AG10803 (cell line): ENCODE measurements around the gene MBNL1.

Source experiments
- DNase-seq: peaks from one replicate; pipeline ENCODE4 v3.0.0; 2010; ENCODE audit warnings: low read depth
- H3K4me3 ChIP-seq: 2 replicates; pipeline ENCODE4 v1.5.1; 2011; ENCODE audit warnings: mild to moderate bottlenecking, low read length, control low read depth
- CTCF ChIP-seq: conservative IDR thresholded peaks from 2 replicates; pipeline ENCODE4 v1.5.1; 2011; ENCODE audit warnings: mild to moderate bottlenecking, low read length, control low read depth, inconsistent platforms

Gene MBNL1

GRCh38 chr3:152374262-152374990 is 105.7 kb downstream of the MBNL1 start:
- no peak for TF ChIP-seq CTCF
- H3K4me3 ChIP-seq, result no peak overlapping the region
- peak; percentile 37 for DNase-seq

DNA sequence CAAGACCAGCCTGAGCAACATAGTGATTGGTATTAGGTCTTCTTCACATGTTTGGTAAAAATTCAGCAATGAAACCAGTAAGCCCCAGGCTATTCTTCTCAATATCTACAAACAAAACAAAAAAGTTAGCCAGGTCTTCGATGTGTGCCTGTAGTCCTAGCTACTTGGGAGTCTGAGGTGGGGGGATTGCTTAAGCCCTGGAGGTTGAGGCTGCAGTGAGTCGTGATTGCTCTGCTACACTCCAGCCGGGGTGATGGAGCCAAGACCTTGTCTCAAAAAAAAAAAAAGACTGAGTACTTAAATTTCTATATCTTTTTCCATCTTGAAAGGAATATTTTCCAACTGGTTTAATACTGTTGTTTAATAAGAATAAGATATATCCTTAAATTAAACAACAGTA is 106.8 kb downstream of the MBNL1 start:
- no peak overlapping the region for H3K4me3 ChIP-seq
- DNase-seq, result peak; percentile 29
- TF ChIP-seq CTCF, result no peak

- no peak for TF ChIP-seq CTCF
- H3K4me3 ChIP-seq, result no peak overlapping the region
- DNase-seq, result peak; percentile 40
These were observed 107.8 kb downstream of the MBNL1 start for GRCh38 chr3:152376351-152377183.

- DNase-seq, result no peak
- no peak for TF ChIP-seq CTCF
- H3K4me3 ChIP-seq, result no peak overlapping the region
These were observed 108.4 kb downstream of the MBNL1 start for GRCh38 chr3:152377184-152377570.

DNA sequence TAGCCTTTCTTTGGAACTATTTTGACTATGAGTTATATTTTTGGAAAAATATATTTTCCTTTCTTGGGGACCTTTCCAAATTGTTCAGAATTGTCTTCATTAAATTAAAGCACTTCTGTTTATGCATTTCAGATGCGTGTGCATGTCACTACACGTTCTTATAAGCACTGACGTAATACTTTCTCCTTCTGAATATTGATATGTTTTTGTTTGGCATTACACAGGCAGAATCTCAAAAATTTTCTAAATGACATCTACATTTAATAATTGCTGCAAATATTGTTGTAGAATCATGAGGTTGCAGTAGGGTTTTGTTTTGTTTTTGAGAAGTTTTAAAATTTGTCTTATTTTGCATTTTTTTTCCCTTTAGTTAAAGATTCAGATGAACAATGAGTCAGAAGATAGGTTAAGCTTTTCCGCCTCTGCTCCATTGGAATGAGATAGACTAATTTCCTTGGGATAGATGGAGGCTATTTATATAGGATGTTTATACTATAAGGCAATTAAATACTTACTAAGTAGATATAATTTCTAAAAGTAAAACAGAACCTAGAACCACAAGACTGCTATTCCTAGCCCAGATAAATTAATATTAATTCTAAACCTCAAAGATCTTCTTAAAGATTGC is 110.8 kb downstream of the MBNL1 start:
- DNase-seq, result no peak
- no peak overlapping the region for H3K4me3 ChIP-seq
- TF ChIP-seq CTCF, result no peak

DNA sequence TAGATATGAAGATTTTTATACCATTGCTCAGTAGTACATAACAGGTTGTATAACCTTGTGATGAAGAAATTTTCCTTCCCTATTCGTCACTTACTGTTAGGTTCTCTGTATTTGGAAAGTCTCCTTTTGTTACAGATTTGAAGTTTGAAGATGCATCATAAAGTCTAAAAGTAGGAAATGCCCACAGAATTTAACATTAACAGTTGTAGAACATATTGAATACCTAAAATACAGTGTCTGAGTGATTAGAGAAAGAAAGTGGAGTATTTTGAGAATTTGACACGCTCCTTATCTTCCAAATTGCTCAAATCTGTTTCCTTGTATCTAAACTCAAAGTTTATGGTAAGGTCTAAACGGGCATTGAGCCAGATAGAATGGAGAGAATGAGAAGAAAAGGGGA is 111.3 kb downstream of the MBNL1 start:
- no peak overlapping the region for H3K4me3 ChIP-seq
- no peak for TF ChIP-seq CTCF
- no peak for DNase-seq
